DMS79 (cell line): ENCODE results near the gene BFSP1.
A peak's percentile ranks its signal among the peaks of the same experiment; 100 is the strongest.

Experiments used
- DNase-seq: peaks from one replicate; lab custom pipeline; 2025; lab: John Stamatoyannopoulos, UW

Gene BFSP1

GRCh38 chr20:17519606-17520285, 11.4 kb downstream of the BFSP1 start:
- DNase-seq = no peak

DNA sequence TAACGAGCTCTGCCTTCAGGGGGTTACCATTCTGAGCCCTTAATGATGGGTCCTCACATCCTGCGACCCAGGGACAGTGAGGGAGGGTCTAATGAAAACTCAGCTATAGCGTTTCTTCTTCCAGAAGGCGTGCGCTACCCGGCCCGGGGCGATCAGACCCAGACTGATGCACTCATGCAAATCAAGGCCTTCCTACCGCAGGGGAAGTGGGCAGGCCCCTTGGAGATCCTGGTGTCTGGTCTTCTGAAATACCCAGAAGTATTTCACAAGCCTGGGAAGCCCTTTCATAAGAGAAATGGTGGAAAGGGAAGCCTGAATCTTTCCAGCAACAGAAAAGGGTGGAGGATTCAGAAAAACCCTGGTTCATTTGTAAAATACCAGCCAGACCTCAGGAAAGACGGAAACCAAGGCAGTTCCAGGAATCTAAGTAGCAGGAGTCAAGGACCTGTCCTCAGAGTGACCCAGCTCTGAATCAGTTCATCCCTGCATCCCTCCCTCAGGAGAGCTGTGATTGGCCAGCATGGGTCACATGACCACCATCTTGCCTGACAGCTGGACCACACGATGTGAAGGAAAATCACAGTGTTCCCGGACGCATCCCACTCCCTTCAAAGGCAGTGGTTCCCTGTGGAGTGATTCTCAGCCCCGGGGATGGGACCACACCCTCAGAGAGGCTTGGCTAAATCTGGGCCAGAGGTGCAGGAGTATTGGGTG, 12.7 kb downstream of the BFSP1 start:
- DNase-seq = no peak

- no peak for DNase-seq
Measured at GRCh38 chr20:17515053-17515452, 16.1 kb downstream of the BFSP1 start.

DNA sequence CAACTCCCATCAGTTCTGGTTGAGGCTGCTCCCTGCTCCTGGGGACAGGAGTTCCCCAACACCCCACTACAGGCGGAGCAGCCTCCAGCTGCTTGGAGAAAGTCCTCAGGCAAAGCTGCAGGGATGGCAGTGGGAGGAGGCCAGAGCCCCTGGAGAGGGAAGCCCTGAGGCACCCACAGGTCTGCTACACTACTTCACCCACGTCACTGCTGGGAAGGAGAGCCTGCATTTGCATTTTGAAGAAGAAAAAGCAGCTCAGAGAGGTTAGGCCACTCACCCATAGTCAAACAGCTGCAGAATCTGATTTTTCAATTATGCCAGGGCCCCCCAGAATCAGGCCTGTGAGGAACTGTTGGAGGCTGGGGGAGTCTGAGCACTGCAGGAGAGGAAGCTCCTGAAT, 17.2 kb downstream of the BFSP1 start:
- no peak for DNase-seq

GRCh38 chr20:17511401-17511800, 19.8 kb downstream of the BFSP1 start:
- DNase-seq = no peak

DNA sequence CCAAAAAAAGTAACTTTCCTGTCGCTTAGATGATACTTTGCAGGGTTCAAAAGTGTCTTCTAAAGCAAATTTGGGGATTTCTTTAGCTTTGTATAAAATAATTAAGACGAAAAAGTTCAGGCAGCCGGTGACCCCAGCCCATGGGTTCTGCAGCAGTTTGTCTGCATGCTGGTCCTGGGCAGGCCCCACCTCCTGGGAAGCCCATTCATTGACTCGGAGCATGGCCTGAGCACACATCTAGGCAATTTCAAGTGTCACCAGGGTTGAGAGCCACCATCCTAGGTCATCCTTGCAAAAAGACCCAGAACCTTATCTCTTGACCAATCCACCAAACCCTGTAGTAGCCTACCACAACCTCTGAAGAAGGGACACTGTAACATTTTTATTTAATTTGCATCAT, 20.6 kb downstream of the BFSP1 start:
- no peak for DNase-seq

DNA sequence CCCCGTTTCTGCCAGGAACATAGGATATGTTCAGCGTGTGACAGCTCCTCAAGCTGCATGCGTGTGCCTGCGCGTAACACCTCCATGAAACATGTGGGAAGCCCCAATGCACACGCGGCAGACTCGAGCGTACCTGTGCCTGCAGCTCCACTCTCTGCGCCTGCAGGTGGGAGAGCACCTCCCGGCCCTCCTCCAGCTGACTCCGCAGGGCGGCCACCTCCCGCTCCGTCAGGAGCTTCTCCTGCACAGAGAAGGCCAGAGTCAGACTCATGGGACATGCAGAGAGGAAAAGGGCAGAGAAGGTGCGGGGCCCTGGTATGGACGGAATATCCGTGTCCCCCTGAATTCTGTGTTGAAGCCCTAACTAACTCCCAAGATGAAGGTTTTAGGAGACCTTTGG, 22.4 kb downstream of the BFSP1 start:
- DNase-seq = no peak

DNA sequence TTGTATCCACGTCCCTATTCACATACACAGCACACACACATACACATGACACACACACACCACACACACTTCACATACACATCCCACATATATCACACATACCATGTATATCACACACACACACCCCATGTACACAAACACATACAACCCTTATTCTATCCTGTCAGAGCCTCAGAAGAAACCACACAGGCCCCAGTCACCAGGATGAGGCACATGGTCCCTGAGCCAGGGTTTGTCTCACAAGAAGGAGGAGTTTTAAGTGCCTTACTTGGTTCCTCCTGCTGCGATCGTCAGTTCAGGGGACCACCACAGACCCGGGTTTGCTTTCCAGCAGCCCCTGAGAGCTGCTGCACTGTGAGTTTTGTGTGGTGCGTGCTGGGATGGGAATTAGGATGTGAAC, 23.6 kb downstream of the BFSP1 start:
- DNase-seq = no peak

DNA sequence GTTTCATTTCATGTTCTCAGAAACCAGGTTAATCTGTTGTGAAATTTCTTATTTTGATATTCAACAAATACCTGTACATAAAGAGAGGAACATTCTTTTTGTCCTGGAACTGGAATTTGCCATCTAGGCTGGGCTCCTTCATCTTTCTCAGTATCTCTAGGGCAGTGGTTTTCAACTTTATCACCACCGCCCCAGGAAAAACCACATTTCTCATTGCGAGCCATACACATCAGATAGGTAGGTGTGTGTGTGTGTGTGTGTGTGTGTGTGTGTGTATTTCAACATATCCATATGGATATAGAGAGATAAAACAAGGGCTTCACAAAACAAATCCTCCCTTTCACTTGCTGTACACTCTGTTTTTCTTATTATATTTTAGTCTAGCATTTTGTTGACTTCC, 24.1 kb downstream of the BFSP1 start:
- DNase-seq = no peak

GRCh38 chr20:17505636-17506517, 25.3 kb downstream of the BFSP1 start:
- DNase-seq = no peak

DNA sequence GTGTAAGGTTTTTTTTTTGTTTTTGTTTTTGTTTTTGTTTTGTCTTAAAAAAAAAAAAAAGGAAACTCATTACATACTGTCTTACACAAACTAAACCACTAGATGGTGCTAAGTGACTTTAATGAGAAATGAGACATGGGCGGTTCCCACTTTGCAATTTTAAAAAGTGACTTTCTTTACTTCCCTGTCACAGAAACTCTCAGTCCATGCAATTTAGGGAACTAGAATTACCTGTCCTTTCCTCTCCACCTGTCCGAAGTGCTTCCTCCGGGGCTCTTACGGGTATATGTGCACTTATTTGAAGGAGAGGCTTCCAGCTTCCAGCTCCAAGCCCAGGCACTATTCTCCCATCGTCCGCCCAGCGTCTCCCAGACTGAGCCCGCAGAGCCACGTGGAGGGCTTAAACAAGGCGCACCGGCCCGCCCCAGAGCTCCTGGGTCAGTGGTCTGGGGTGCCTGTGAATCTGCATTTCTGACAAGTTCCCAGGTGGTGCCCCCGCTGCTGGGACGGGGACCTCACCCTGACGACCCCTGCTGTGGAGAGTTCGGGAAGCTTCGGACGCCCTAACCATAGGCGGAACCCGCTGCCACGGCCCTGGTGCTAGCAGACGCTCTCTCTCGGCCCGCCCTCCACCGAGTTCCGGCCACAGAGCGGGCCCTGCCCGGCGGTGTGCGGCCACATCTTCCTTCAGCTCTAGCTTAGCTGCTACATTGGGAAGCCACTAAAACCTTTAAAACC, 26.1 kb downstream of the BFSP1 start:
- no peak for DNase-seq

- DNase-seq = no peak
Measured at GRCh38 chr20:17504066-17504897, 26.9 kb downstream of the BFSP1 start.

GRCh38 chr20:17503301-17504065, 27.7 kb downstream of the BFSP1 start:
- DNase-seq = no peak

DNA sequence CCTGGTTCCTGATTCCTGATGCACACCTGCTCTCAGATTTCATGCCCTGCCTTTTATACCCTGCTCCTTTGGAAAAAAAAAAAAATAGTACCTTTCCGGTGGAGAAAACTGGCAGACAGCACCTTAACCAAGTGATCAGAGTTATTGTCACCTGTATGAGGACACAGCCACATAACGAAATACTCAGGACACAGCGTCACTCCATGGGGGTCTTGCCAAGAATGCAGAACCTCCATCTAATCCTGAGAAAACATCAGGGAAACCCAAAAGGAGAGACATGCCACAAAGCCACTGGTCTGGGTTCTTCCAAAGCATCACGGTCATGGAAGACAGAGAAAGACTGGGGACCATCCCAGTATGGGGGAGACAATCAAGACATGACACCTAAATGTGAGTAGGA, 29.1 kb downstream of the BFSP1 start:
- no peak for DNase-seq

DNA sequence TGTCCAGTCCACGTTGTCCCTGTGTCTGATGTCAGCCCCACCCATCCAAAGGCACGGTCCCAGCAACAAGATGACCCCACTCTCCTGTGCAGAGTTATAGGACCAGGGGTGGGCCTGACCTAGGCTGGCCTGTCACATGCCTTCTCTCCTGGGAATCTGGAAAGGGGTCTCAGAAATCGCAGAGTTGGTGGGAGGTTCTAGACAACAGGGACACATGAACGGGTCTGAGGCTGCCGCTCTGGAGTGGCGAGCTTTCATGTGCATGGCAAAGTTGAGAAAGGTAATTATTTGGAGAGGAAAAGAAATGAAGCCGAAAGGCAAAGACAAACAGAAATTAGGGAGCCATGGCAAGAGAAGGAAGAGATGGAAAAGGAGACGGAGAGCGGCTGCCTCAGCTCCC, 29.5 kb downstream of the BFSP1 start:
- DNase-seq = no peak

- DNase-seq = no peak
Measured at GRCh38 chr20:17500826-17501225, 30.4 kb downstream of the BFSP1 start.

DNA sequence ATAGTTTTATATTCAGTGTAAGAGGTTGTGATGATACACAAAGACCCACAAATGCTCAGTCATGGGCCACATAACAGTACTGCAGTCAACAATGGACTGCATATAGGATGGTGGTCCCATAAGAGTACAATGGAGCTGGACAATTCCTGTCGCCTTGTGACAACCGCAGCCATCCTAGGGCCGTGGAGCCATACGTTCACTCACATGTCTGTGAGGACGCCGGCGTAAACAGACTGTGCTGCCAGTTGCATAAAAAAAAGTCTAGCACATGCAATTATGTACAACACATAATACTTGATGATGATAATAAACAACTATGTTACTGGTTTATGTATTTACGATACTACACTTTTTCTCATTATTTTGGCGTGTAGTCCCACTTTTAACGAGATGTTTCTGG, 30.9 kb downstream of the BFSP1 start:
- DNase-seq = no peak

GRCh38 chr20:17499041-17499440, 32.1 kb downstream of the BFSP1 start:
- DNase-seq = no peak

DNA sequence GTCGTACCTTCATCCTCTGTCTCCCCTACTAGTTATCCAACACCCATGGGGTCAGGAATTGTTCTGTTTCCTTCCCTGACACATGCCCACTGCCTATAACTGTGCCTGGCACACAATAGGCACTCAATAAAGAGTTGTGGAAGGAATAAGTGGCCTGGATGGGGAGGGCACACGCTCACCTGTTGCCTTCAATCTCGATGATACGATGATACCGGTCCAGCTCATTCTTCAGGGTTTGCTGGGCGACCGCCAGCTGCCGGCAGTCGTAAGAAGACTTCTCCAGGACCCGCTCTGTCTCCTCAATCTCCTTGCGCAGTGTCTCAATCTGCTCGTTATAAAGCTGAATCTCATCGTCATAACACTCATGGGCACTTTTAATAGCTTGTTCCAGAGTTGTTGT, 32.5 kb downstream of the BFSP1 start:
- DNase-seq = peak; percentile 43

GRCh38 chr20:17497821-17498580, 33.2 kb downstream of the BFSP1 start:
- DNase-seq = peak; percentile 34
